ENCODE measurements around the gene NXPE4.

NXPE4 gene

GRCh38 chr11:114559425-114560310 lies 35.9 kb downstream of the NXPE4 start, which contains the start of gene NXPE1:
Gene NXPE1, minus strand, starts transcription at chr11:114559881. Its CDS starts 8,680 bp downstream, at chr11:114551201.
- no peak for DNase-seq

- no peak for DNase-seq
Observed at GRCh38 chr11:114556135-114556534, 39.5 kb downstream of the NXPE4 start.

GRCh38 chr11:114553642-114554041 lies 41.9 kb downstream of the NXPE4 start:
- no peak for DNase-seq

- DNase-seq = no peak
Observed at GRCh38 chr11:114551060-114551459, 44.5 kb downstream of the NXPE4 start.

- DNase-seq = no peak
Observed at GRCh38 chr11:114525682-114526081, 69.9 kb downstream of the NXPE4 start.

GRCh38 chr11:114524122-114524521 lies 71.5 kb downstream of the NXPE4 start:
- DNase-seq = no peak

- DNase-seq = no peak
Observed at GRCh38 chr11:114522818-114523217, 72.8 kb downstream of the NXPE4 start.

All from NCI-H2227 treated with DMSO at 0.1 percent for 48 hours (cell line).